Measurements from ENCODE around the gene SLC39A7.

The SLC39A7 gene

GRCh38 chr6:33168639-33169038, 32.0 kb upstream of the SLC39A7 start:
- no peak overlapping the region for H3K14ac ChIP-seq (ENCODE audit: low read length)
- no peaks in the 10 kb centered on the region for H3K79me2 ChIP-seq (ENCODE audit: control insufficient read depth, insufficient read depth, low read length, poor library complexity)
- H2BK120ac ChIP-seq (ENCODE audit: insufficient read depth, low read length, poor library complexity): no peak overlapping the region
- no peaks in the 10 kb centered on the region for H3K36me3 ChIP-seq (ENCODE audit: control insufficient read depth in 1 of 2, insufficient read depth in 2 of 2, low read length in 2 of 2)
- DNase-seq: no peak
- H3K9me3 ChIP-seq (ENCODE audit: insufficient read depth, low read depth, low read length): no peaks in the 10 kb centered on the region
- no peak overlapping the region for H3K4ac ChIP-seq (ENCODE audit: low read depth, low read length)
- H2AK5ac ChIP-seq (ENCODE audit: low read length): no peak overlapping the region
- H2BK5ac ChIP-seq (ENCODE audit: low read depth, low read length, poor library complexity): no peak overlapping the region
- no peak overlapping the region for H3K23ac ChIP-seq (ENCODE audit: low read length)
- no peaks in the 10 kb centered on the region for H3K27me3 ChIP-seq (ENCODE audit: insufficient read depth, low read length)
- no peak overlapping the region for H3K27ac ChIP-seq (ENCODE audit: low read depth, low read length)
- no peak overlapping the region for H3K9ac ChIP-seq (ENCODE audit: low read length)
- WGBS (ENCODE audit: extremely low coverage, insufficient coverage, insufficient read length): no CpG with 5 or more reads among the region's 5 CpGs
- no peaks in the 10 kb centered on the region for H3K4me1 ChIP-seq (ENCODE audit: control insufficient read depth in 1 of 2, insufficient read depth in 2 of 2, low read length in 2 of 2)
- no peak overlapping the region for H2AFZ ChIP-seq (ENCODE audit: insufficient read depth, low read length, poor library complexity)
- no peak overlapping the region for H3K4me3 ChIP-seq (ENCODE audit: low read depth, low read length)
- no peak overlapping the region for H2BK12ac ChIP-seq (ENCODE audit: low read length)
- no peaks in the 10 kb centered on the region for H3K79me1 ChIP-seq (ENCODE audit: low read length)
- H4K8ac ChIP-seq (ENCODE audit: low read depth, low read length): no peak overlapping the region
- H4K12ac ChIP-seq (ENCODE audit: low read depth, low read length): no peak overlapping the region
- no peak overlapping the region for H3K4me2 ChIP-seq (ENCODE audit: low read length)
- no peak overlapping the region for H4K91ac ChIP-seq (ENCODE audit: low read depth, low read length)
- no peak overlapping the region for H3K18ac ChIP-seq (ENCODE audit: low read length)

DNA sequence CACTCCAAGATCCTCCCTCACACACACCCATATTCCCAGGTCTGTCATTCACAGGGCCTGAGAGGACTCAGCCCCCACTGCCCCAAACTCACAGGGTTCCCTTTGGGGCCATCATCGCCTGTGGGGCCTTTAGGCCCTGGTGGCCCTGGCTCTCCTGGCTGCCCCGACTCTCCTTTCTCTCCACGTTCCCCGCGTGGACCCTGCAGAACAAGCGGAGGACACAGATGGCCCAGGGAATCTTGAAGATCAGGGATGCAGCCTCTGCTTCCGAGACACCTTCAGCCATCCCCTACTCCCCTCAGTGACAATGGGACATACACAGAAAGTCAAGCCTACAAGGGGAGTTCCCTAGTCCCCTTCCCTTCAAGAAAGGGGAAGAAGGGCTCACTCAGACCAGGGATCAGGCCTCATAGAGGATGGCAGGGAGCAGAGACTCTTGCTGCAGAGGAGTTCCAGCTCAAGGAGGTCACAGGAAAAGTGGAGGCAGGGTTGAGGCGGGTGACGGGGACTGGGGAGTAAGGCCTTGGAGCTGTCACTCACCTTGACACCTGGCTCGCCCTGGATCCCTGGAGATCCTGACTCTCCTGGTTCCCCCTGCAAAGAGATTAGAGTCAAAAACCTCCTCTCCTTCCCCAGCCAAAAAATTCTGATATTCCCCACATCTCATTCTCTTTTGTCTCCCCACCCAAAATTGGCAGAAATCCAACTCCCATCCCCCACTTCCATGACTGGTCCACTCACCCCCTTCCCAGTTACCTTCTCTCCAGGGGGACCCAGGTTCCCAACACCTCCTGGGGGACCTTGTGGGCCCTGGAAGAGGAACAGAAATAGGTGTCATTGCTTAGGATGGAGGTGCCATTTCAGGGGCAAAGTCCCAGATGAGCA, 31.1 kb upstream of the SLC39A7 start:
- Histone ChIP-seq H3K4me3 (ENCODE audit: low read depth, low read length) (no peak overlapping the region), H3K4me1 (ENCODE audit: control insufficient read depth in 1 of 2, insufficient read depth in 2 of 2, low read length in 2 of 2) (no peaks in the 10 kb centered on the region)

DNA sequence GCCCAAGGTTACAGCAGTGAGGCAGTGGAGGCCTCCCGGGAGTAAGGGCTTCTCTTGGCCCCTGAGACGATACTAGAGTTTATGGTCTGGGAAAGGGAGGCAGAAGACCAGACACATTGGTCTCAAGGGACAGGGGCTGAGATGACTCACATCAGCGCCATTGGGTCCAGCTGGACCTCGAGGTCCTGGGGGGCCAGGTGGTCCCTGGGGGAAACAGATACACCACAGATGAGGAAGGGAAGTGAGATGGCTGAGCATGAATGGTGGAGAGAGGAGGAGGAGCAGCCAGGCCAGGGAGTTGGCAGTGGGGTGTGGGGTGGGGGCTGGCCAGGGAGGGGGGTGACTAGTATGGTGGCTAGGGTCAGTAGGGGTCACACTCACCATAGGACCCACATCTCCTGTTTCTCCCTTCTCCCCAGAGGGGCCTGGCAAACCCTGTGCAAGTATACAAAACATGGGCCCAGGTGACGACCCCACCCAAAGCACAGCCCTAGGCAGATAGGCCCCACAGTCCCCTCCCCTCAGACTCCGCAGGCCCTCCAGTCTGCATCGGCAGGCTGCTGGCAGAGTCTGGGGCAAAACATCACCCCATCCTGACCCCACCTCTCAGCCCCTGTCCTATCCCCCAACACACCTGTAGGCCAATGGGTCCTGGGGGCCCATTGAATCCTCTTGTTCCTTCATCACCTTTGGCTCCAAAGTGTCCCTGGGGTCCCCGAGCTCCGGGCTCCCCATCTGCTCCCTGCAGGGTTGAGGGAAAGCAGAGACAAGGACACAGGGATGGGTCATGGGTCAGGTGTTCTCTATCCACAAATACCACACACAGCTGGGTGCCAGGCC, 30.3 kb upstream of the SLC39A7 start:
- Histone ChIP-seq H3K9me3 (ENCODE audit: insufficient read depth, low read depth, low read length) (no peaks in the 10 kb centered on the region), H3K27ac (ENCODE audit: low read depth, low read length) (no peak overlapping the region), H3K27me3 (ENCODE audit: insufficient read depth, low read length) (no peaks in the 10 kb centered on the region), H4K12ac (ENCODE audit: low read depth, low read length) (no peak overlapping the region), H3K4ac (ENCODE audit: low read depth, low read length) (no peak overlapping the region), H3K14ac (ENCODE audit: low read length) (no peak overlapping the region), H3K9ac (ENCODE audit: low read length) (no peak overlapping the region), H2AK5ac (ENCODE audit: low read length) (no peak overlapping the region), H2BK5ac (ENCODE audit: low read depth, low read length, poor library complexity) (no peak overlapping the region), H3K4me2 (ENCODE audit: low read length) (no peak overlapping the region), H2AFZ (ENCODE audit: insufficient read depth, low read length, poor library complexity) (no peak overlapping the region), H4K8ac (ENCODE audit: low read depth, low read length) (no peak overlapping the region), H3K4me1 (ENCODE audit: control insufficient read depth in 1 of 2, insufficient read depth in 2 of 2, low read length in 2 of 2) (no peaks in the 10 kb centered on the region), H2BK12ac (ENCODE audit: low read length) (no peak overlapping the region), H3K36me3 (ENCODE audit: control insufficient read depth in 1 of 2, insufficient read depth in 2 of 2, low read length in 2 of 2) (no peaks in the 10 kb centered on the region), H3K79me2 (ENCODE audit: control insufficient read depth, insufficient read depth, low read length, poor library complexity) (no peaks in the 10 kb centered on the region), H3K4me3 (ENCODE audit: low read depth, low read length) (no peak overlapping the region), H3K79me1 (ENCODE audit: low read length) (no peaks in the 10 kb centered on the region), H4K91ac (ENCODE audit: low read depth, low read length) (no peak overlapping the region), H3K23ac (ENCODE audit: low read length) (no peak overlapping the region), H2BK120ac (ENCODE audit: insufficient read depth, low read length, poor library complexity) (no peak overlapping the region), H3K18ac (ENCODE audit: low read length) (no peak overlapping the region)
- no CpG with 5 or more reads among the region's 9 CpGs for WGBS (ENCODE audit: extremely low coverage, insufficient coverage, insufficient read length)
- no peak for DNase-seq

More for the DNA sequence above, 31.1 kb upstream of the SLC39A7 start:
- no peaks in the 10 kb centered on the region for H3K79me2 ChIP-seq (ENCODE audit: control insufficient read depth, insufficient read depth, low read length, poor library complexity)
- H4K8ac ChIP-seq (ENCODE audit: low read depth, low read length): no peak overlapping the region
- no peak overlapping the region for H4K91ac ChIP-seq (ENCODE audit: low read depth, low read length)
- H3K4me2 ChIP-seq (ENCODE audit: low read length): no peak overlapping the region
- H3K27ac ChIP-seq (ENCODE audit: low read depth, low read length): no peak overlapping the region
- no CpG with 5 or more reads among the region's 10 CpGs for WGBS (ENCODE audit: extremely low coverage, insufficient coverage, insufficient read length)
- no peak overlapping the region for H2AK5ac ChIP-seq (ENCODE audit: low read length)
- no peaks in the 10 kb centered on the region for H3K27me3 ChIP-seq (ENCODE audit: insufficient read depth, low read length)
- H3K18ac ChIP-seq (ENCODE audit: low read length): no peak overlapping the region
- H4K12ac ChIP-seq (ENCODE audit: low read depth, low read length): no peak overlapping the region
- DNase-seq: no peak
- H3K14ac ChIP-seq (ENCODE audit: low read length): no peak overlapping the region
- no peaks in the 10 kb centered on the region for H3K36me3 ChIP-seq (ENCODE audit: control insufficient read depth in 1 of 2, insufficient read depth in 2 of 2, low read length in 2 of 2)
- H3K9me3 ChIP-seq (ENCODE audit: insufficient read depth, low read depth, low read length): no peaks in the 10 kb centered on the region
- H2BK12ac ChIP-seq (ENCODE audit: low read length): no peak overlapping the region
- no peak overlapping the region for H3K4ac ChIP-seq (ENCODE audit: low read depth, low read length)
- no peak overlapping the region for H2BK120ac ChIP-seq (ENCODE audit: insufficient read depth, low read length, poor library complexity)
- no peak overlapping the region for H3K9ac ChIP-seq (ENCODE audit: low read length)
- H2AFZ ChIP-seq (ENCODE audit: insufficient read depth, low read length, poor library complexity): no peak overlapping the region
- H3K79me1 ChIP-seq (ENCODE audit: low read length): no peaks in the 10 kb centered on the region
- no peak overlapping the region for H2BK5ac ChIP-seq (ENCODE audit: low read depth, low read length, poor library complexity)
- no peak overlapping the region for H3K23ac ChIP-seq (ENCODE audit: low read length)

DNA sequence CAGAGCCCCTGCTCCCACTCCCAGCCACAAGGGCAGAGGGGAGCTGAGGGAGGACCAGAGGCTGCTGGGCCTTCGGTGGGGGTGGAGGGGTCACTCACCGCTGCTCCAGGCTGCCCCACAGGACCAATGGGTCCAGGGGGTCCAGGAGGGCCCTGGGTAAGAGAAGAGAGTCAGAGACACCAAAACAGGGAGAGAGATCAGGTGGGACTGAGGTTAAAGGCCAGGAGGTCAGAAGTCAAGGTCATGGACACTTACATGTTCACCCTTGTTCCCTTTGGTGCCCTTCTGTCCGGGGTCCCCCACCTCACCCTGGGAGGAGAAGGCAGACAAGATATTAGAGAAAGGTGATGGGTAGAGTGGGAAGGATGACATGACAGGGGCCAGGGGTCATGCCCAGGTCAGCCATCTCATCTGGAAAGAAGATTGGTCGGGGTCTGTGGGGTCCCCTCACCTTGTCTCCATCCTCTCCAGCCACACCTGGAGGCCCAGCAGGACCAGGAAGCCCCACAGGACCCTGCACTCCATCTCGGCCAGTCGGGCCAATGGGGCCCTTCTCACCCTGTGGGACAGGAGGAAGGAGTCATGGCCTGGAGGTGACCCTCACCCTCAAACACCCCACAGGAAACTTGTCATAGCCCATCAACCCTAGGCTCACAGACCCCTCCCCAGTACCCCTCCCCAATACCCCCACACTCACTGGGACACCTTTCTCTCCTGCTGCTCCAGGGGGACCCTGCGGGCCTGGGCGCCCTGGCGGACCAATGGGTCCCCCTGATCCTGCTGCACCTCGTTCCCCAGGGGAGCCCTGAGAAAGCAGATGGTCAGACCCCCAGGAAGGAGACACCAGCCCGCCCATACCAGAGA, 29.4 kb upstream of the SLC39A7 start:
- Histone ChIP-seq H3K9ac (ENCODE audit: low read length) (no peak overlapping the region), H3K14ac (ENCODE audit: low read length) (no peak overlapping the region), H4K91ac (ENCODE audit: low read depth, low read length) (no peak overlapping the region), H4K8ac (ENCODE audit: low read depth, low read length) (no peak overlapping the region), H3K27me3 (ENCODE audit: insufficient read depth, low read length) (no peaks in the 10 kb centered on the region), H2BK12ac (ENCODE audit: low read length) (no peak overlapping the region), H3K18ac (ENCODE audit: low read length) (no peak overlapping the region), H2BK120ac (ENCODE audit: insufficient read depth, low read length, poor library complexity) (no peak overlapping the region), H4K12ac (ENCODE audit: low read depth, low read length) (no peak overlapping the region), H2AK5ac (ENCODE audit: low read length) (no peak overlapping the region), H3K4me2 (ENCODE audit: low read length) (no peak overlapping the region), H3K27ac (ENCODE audit: low read depth, low read length) (no peak overlapping the region), H3K4ac (ENCODE audit: low read depth, low read length) (no peak overlapping the region), H3K36me3 (ENCODE audit: control insufficient read depth in 1 of 2, insufficient read depth in 2 of 2, low read length in 2 of 2) (no peaks in the 10 kb centered on the region), H3K4me1 (ENCODE audit: control insufficient read depth in 1 of 2, insufficient read depth in 2 of 2, low read length in 2 of 2) (no peaks in the 10 kb centered on the region), H3K79me2 (ENCODE audit: control insufficient read depth, insufficient read depth, low read length, poor library complexity) (no peaks in the 10 kb centered on the region), H3K23ac (ENCODE audit: low read length) (no peak overlapping the region), H3K4me3 (ENCODE audit: low read depth, low read length) (no peak overlapping the region), H2AFZ (ENCODE audit: insufficient read depth, low read length, poor library complexity) (no peak overlapping the region), H2BK5ac (ENCODE audit: low read depth, low read length, poor library complexity) (no peak overlapping the region), H3K9me3 (ENCODE audit: insufficient read depth, low read depth, low read length) (no peaks in the 10 kb centered on the region), H3K79me1 (ENCODE audit: low read length) (no peaks in the 10 kb centered on the region)
- no CpG with 5 or more reads among the region's 11 CpGs for WGBS (ENCODE audit: extremely low coverage, insufficient coverage, insufficient read length)
- no peak for DNase-seq

All from trophoblast cell (in vitro differentiated cells and primary cell).